HG02973 (cell line): ENCODE measurements around the gene BUB1B.
"Not testable (repeated sequence)": the region's sequence is repeated elsewhere in the genome, so short reads cannot be mapped to it uniquely, and the experiment has no call there.

Source experiments
- ATAC-seq: cut with Tn5 transposase; IDR thresholded peaks from one replicate; pipeline ENCODE4 v1.9.1; 2021; ENCODE audit warnings: moderate library complexity; ENCODE audit not compliant: unreplicated experiment

Gene BUB1B, protein sequence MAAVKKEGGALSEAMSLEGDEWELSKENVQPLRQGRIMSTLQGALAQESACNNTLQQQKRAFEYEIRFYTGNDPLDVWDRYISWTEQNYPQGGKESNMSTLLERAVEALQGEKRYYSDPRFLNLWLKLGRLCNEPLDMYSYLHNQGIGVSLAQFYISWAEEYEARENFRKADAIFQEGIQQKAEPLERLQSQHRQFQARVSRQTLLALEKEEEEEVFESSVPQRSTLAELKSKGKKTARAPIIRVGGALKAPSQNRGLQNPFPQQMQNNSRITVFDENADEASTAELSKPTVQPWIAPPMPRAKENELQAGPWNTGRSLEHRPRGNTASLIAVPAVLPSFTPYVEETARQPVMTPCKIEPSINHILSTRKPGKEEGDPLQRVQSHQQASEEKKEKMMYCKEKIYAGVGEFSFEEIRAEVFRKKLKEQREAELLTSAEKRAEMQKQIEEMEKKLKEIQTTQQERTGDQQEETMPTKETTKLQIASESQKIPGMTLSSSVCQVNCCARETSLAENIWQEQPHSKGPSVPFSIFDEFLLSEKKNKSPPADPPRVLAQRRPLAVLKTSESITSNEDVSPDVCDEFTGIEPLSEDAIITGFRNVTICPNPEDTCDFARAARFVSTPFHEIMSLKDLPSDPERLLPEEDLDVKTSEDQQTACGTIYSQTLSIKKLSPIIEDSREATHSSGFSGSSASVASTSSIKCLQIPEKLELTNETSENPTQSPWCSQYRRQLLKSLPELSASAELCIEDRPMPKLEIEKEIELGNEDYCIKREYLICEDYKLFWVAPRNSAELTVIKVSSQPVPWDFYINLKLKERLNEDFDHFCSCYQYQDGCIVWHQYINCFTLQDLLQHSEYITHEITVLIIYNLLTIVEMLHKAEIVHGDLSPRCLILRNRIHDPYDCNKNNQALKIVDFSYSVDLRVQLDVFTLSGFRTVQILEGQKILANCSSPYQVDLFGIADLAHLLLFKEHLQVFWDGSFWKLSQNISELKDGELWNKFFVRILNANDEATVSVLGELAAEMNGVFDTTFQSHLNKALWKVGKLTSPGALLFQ

GRCh38 chr15:40160689-40161688 lies at the start of gene BUB1B:
BUB1B (plus strand) TSS chr15:40161069; CDS start chr15:40161221, 152 bp downstream.
- ATAC-seq = peak; percentile 82

DNA sequence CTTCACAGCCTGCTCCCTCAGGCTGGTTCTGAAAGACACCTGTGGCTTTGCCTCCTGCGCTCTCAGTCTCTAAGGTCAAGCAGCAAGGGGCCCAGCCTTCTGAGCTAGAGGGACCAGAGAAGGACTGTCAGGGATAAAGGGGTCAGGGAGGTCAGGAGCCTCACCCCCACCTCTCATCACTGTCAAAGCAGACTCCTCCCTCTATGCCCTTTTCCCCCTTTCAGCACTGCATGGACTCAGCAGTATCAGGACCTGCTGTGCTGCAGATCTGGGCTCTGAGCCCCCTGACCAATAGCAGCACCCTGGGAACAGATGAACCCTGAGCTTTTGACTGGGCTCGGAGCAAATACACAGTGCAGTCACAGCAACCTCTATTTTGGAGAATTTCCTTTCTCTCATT lies 49.0 kb upstream of the BUB1B start:
- ATAC-seq = no peak

DNA sequence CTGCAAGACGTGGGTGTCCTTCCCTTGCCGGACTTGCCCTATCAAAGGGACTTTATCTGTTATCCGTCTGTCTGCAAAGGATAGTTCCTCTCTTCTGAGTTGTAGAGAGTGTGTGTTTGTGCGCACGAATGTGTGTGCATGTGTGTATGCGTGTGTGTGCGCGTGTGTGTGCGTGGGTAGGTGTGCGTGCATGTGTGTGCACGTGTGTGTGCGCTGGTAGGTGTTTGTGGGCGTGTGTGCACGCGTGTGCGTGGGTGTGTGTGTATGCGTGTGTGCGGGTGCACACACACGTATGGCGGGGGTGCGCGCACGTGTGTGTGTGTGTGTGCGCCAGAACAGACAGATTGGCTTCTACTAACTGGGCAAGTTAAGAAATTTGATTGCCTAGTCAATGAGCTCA lies 48.1 kb upstream of the BUB1B start:
- no peak for ATAC-seq

GRCh38 chr15:40114218-40114617 lies 46.7 kb upstream of the BUB1B start:
- ATAC-seq = no peak

DNA sequence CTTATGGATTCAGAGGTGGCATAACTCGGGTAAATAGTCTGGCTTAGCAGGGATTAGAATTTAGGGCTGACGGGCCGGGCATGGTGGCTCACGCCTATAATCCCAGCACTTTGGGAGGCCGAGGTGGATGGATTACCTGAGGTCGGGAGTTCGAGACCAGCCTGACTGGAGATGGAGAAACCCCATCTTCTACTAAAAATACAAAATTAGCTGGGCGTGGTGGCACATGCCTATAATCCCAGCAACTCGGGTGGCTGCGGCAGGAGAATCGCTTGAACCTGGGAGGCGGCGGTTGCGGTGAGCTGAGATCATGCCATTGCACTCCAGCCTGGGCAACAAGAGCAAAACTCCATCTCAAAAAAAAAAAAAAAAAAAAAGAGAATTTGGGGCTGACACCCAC lies 45.8 kb upstream of the BUB1B start:
- not testable (repeated sequence) for ATAC-seq

DNA sequence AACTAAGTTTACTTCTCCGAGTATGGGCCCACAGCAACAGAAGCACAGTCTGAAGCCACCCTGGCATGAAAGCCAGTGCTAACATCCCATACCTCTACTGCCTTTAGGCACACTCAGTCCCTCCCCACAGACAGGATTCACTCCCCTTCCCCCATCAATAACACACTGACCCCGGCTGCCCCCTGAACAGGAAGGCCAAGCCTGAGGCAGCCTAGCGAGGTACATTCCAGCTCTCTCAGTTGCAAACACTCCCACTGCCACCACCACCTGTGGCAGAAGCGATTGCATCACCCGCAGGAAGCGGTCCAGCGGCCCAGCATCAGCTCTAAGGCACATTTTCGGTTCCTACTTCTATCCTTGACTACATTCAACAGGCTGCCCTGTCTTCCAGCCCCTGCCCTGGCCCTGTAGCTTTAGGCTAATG lies 45.2 kb upstream of the BUB1B start:
- peak; percentile 89 for ATAC-seq

DNA sequence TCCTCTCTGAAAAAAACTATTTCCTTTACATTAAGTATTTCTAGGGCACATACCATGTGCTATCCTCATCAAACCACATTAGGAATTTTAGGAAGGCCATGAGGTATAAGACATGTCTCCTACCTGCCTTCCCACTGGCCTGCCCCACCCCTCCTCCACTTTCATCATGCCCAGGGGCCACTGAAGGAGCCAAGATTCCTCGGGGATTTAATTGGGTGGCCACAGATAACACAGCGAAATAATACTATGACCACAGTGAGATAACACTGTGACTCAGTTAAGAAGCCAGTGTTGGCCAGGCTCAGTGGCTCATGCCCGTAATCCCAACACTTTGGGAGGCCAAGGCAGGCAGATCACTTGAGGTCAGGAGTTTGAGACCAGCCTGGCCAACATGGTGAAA lies 42.4 kb upstream of the BUB1B start:
- ATAC-seq = no peak

- ATAC-seq = no peak
Observed at GRCh38 chr15:40121911-40122638, 38.8 kb upstream of the BUB1B start.

DNA sequence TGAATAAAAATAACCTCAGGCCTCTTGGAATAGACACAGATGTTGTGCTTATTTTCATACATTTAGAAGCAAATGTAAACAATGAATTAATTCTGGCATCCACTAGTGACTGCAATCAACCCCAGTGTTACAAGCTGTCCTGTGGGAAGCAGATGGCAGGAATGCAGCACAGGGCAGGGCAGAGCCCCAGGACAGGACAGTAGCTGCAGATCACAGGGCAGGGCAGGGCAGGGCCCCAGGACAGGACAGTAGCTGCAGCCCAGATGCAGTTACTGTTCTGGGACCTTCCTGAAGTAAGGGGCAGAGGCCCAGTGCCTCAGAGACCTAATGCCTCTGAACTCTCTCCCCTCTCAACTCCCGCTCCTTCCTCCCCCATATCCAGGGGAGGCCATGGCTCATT lies 37.9 kb upstream of the BUB1B start:
- ATAC-seq = not testable (repeated sequence)

- ATAC-seq = not testable (repeated sequence)
Observed at GRCh38 chr15:40123863-40124262, 37.0 kb upstream of the BUB1B start.

DNA sequence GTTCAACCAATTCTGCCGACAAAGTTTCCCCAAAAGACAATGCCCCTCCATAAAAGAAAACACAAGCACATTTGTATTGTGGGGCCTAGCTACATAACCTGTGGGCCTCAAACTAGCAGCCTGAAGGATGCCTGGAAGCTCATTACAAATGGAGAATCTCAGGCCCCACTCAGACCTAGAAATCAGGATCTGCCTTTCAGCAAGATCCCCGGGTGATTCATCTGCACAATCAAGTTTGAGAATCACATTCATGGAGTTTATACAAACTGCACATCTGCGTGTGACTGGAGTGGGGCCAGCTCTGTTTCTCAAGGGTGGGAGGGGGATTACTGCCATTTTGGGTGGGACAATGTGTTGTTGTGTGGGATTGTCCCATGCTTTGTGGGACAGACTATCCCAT lies 36.5 kb upstream of the BUB1B start:
- not testable (repeated sequence) for ATAC-seq

DNA sequence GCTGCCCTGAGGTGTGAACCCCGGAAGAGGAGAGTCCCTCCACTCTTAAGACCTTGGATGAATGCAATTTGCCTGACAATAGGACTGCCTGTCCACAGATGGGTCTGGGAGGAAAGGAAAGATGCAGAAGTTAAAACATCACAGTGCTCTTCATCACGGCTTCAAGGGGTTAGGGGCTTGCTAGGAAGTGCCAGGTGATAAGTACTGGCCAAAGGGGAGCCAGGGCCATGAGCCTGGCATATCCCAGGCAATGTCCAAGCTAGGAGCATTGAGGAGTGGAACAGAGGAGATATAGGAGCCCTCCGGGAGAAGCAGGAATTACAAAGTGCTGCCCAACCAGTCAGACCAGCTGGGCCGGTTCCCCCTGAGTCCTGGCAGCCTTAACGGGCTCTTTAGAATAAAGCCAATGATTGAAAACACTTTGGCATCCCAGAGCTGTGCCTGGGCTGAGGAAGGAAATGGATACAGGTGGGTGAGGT lies 36.0 kb upstream of the BUB1B start:
- not testable (repeated sequence) for ATAC-seq

- no peak for ATAC-seq
Observed at GRCh38 chr15:40125950-40126349, 34.9 kb upstream of the BUB1B start.

GRCh38 chr15:40128766-40129660 lies 31.9 kb upstream of the BUB1B start:
- no peak for ATAC-seq

- no peak for ATAC-seq
Observed at GRCh38 chr15:40130118-40130517, 30.8 kb upstream of the BUB1B start.

- ATAC-seq = no peak
Observed at GRCh38 chr15:40130799-40131502, 29.9 kb upstream of the BUB1B start.

- no peak for ATAC-seq
Observed at GRCh38 chr15:40133544-40133943, 27.3 kb upstream of the BUB1B start.

DNA sequence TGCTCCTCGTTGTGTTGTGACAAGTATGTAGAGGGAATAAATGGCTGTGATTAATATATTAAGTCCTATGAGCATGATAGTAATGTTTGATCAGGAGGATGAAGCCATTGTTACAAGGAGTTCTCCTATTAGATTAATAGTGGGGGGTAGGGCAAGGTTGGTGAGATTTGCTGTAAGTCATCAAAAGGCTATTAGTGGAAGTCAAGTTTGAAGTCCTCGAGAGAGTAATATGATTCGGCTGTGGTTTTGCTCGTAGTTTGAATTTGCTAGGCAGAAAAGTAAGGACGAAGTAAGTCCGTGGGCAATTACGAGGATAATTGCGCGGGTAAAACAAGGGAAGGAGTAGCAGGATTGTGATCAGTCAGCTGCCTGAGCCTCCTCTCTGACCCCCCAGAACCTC lies 26.0 kb upstream of the BUB1B start:
- ATAC-seq = no peak
